GM06990 (cell line): Measurements from ENCODE around the gene DCAF15.
"Not testable (repeated sequence)": the region's sequence is repeated elsewhere in the genome, so short reads cannot be mapped to it uniquely, and the experiment has no call there.

Experiments used
- DNase-seq: peaks from one replicate; pipeline ENCODE4 v3.0.0-alpha.2; 2011; ENCODE audit not compliant: insufficient read length; ENCODE audit errors: extremely low read depth
- H3K27me3 ChIP-seq: replicated peaks from 2 replicates; pipeline ENCODE4 v1.6.0; 2011; ENCODE audit warnings: low read length; ENCODE audit not compliant: control insufficient read depth, insufficient read depth
- H3K36me3 ChIP-seq: 2 replicates; pipeline ENCODE4 v1.5.1; 2011; ENCODE audit warnings: low read length; ENCODE audit not compliant: control insufficient read depth, insufficient read depth
- H3K4me3 ChIP-seq: replicated peaks from 2 replicates; pipeline ENCODE4 v1.5.1; 2011; ENCODE audit warnings: low read depth, mild to moderate bottlenecking, control low read depth, low read length
- TF ChIP-seq, protein P1 (sequence below): IDR thresholded peaks from 2 replicates; pipeline ENCODE4 v1.5.1; 2011; ENCODE audit warnings: low read length, control low read depth, mild to moderate bottlenecking, inconsistent platforms; ENCODE audit not compliant: insufficient read depth, poor library complexity, severe bottlenecking

Gene DCAF15

DNA sequence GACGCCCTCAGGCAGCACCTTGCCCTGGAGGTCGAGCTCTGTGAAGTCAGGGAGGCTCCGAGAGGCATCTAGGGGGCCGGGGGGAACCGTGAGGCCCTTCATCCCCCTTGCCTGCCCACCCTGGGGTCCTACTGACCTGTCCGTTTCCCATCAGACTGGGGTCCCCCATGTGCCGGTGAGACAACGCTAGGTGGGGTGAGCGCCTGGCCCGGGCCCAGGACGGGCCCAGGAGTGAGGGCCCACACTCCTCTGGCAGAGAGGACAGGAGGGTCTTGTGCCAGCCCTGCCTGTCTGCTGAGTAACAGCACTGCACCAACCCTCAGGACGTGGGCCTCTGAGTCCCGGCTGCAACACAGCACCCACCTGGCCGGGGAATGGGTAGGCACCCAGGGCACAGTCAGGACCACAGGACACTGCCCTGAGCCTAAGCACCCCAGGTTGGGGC, 14.4 kb downstream of the DCAF15 start:
- TF ChIP-seq, protein P1, sequence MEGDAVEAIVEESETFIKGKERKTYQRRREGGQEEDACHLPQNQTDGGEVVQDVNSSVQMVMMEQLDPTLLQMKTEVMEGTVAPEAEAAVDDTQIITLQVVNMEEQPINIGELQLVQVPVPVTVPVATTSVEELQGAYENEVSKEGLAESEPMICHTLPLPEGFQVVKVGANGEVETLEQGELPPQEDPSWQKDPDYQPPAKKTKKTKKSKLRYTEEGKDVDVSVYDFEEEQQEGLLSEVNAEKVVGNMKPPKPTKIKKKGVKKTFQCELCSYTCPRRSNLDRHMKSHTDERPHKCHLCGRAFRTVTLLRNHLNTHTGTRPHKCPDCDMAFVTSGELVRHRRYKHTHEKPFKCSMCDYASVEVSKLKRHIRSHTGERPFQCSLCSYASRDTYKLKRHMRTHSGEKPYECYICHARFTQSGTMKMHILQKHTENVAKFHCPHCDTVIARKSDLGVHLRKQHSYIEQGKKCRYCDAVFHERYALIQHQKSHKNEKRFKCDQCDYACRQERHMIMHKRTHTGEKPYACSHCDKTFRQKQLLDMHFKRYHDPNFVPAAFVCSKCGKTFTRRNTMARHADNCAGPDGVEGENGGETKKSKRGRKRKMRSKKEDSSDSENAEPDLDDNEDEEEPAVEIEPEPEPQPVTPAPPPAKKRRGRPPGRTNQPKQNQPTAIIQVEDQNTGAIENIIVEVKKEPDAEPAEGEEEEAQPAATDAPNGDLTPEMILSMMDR = no peak
- H3K4me3 ChIP-seq = no peak overlapping the region
- DNase-seq = no peak
- H3K36me3 ChIP-seq = peaks cover 2% of the 10 kb centered on the region
- no peaks in the 10 kb centered on the region for H3K27me3 ChIP-seq

- not testable (repeated sequence) for H3K36me3 ChIP-seq, H3K4me3 ChIP-seq, DNase-seq, H3K27me3 ChIP-seq
These were observed 14.9 kb downstream of the DCAF15 start for GRCh38 chr19:13967206-13967605.

- H3K36me3 ChIP-seq = peaks cover 2% of the 10 kb centered on the region; the same call in 1 of the 2 replicates
- TF ChIP-seq, protein P1 = no peak
- no peak for DNase-seq
These were observed 16.1 kb downstream of the DCAF15 start for GRCh38 chr19:13968383-13968935.

GRCh38 chr19:13968999-13969398, 16.7 kb downstream of the DCAF15 start:
- Histone ChIP-seq H3K27me3 (no peaks in the 10 kb centered on the region), H3K36me3 (peaks cover 2% of the 10 kb centered on the region; the same call in 1 of the 2 replicates), H3K4me3 (no peak overlapping the region)
- DNase-seq = no peak
- TF ChIP-seq, protein P1 = no peak

More at GRCh38 chr19:13968383-13968935, 16.1 kb downstream of the DCAF15 start:
- Histone ChIP-seq H3K27me3 (no peaks in the 10 kb centered on the region), H3K4me3 (no peak overlapping the region)

DNA sequence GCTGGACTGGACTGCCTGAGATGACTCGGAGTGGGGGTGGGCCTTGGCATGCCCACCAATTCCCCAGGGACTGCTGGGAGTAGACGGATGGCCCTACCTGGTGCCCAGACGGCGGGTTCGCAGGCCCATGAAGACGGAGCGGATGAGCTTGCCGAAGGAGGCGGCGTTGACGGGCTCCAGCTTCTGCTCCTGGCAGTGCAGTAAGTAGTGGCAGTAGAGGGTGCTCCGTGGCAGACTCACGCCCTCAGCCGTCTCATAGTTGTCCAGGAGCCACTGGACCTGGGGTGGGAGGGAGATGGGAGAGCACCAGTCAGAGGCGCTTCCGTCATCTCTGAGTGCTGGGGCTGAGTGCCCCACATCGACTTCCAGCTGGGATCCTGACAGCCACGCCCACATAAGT, 17.6 kb downstream of the DCAF15 start:
- TF ChIP-seq, protein P1 = no peak
- no peaks in the 10 kb centered on the region for H3K27me3 ChIP-seq
- H3K36me3 ChIP-seq = peaks cover 2% of the 10 kb centered on the region; the same call in 1 of the 2 replicates

GRCh38 chr19:13971868-13972267, 19.6 kb downstream of the DCAF15 start:
- not testable (repeated sequence) for H3K36me3 ChIP-seq, DNase-seq, H3K4me3 ChIP-seq, H3K27me3 ChIP-seq

More for the DNA sequence above, 17.6 kb downstream of the DCAF15 start:
- DNase-seq = no peak
- no peak overlapping the region for H3K4me3 ChIP-seq
